PC-9 (cell line): Measurements from ENCODE around the gene FLAD1. TPM values are rescaled to one million over a fixed set of nuclear protein-coding genes. Genes with fewer than 3 reads are reported as not detected.

ENCODE experiments used
- BruUV-seq: library from RNA; stranded (reverse); fragments of 400-500 nt; replicated peaks from 2 replicates; lab custom pipeline; 2021; lab: Mats Ljungman, UMichigan
- CTCF ChIA-PET: fragments of 300-600 bp; sonication (Branson Sonifier 250); formaldehyde crosslinking; loops from one replicate; lab custom pipeline; 2022; ENCODE audit warnings: antibody characterized with exemption; lab: Charles Lee
- POLR2A ChIA-PET: fragments of 300-600 bp; sonication (Branson Sonifier 250); formaldehyde crosslinking; loops from one replicate; lab custom pipeline; 2022; ENCODE audit warnings: antibody characterized with exemption; ENCODE audit not compliant: unreplicated experiment; lab: Charles Lee
- DNase-seq, 2 experiments: peaks; one replicate each; pipeline versions ENCODE4 v3.0.0 to v3.0.0-alpha.2; 2015 to 2022; ENCODE audit warnings: mixed read lengths in 1 of 2
- H2AFZ ChIP-seq: fragments of 200-600 bp; sonication (generic); 2 replicates; pipeline ENCODE4 v1.8.1; 2017; ENCODE audit warnings: antibody characterized with exemption
- H3F3A ChIP-seq: fragments of 200-600 bp; sonication (generic); 2 replicates; pipeline ENCODE4 v1.8.1; 2017; ENCODE audit warnings: antibody characterized with exemption, mild to moderate bottlenecking, low read depth; ENCODE audit not compliant: insufficient read depth
- H3K27ac ChIP-seq: fragments of 200-600 bp; sonication (generic); 2 replicates; pipeline ENCODE4 v1.6.1; 2016; ENCODE audit warnings: mixed run types
- H3K27me3 ChIP-seq: fragments of 200-600 bp; sonication (generic); 2 replicates; pipeline ENCODE4 v1.6.1; 2016; ENCODE audit warnings: low read depth, mixed run types; ENCODE audit not compliant: insufficient read depth
- H3K36me3 ChIP-seq: fragments of 200-600 bp; sonication (generic); 2 replicates; pipeline ENCODE4 v1.6.1; 2016; ENCODE audit warnings: low read depth, mixed run types
- H3K4me1 ChIP-seq: fragments of 200-600 bp; sonication (generic); replicated peaks from 2 replicates; pipeline ENCODE4 v1.6.1; 2016; ENCODE audit warnings: mixed run types; ENCODE audit not compliant: insufficient read depth
- H3K4me2 ChIP-seq: fragments of 200-600 bp; sonication (generic); 2 replicates; pipeline ENCODE4 v1.6.1; 2017; ENCODE audit warnings: mixed run types
- H3K4me3 ChIP-seq: fragments of 200-600 bp; sonication (generic); 2 replicates; pipeline ENCODE4 v1.6.1; 2016; ENCODE audit warnings: mixed run types
- H3K79me2 ChIP-seq: fragments of 200-600 bp; sonication (generic); 2 replicates; pipeline ENCODE4 v1.6.1; 2017; ENCODE audit warnings: low read depth, mixed run types
- H3K9me2 ChIP-seq: fragments of 200-600 bp; sonication (generic); 2 replicates; pipeline ENCODE4 v1.8.1; 2017; ENCODE audit warnings: mild to moderate bottlenecking; ENCODE audit not compliant: insufficient read depth
- H3K9me3 ChIP-seq: fragments of 200-600 bp; sonication (generic); 2 replicates; pipeline ENCODE4 v1.8.1; 2016; ENCODE audit warnings: low read depth; ENCODE audit not compliant: insufficient read depth
- H4K20me1 ChIP-seq: fragments of 200-600 bp; sonication (generic); 2 replicates; pipeline ENCODE4 v1.8.1; 2017; ENCODE audit not compliant: insufficient read depth
- CTCF ChIP-seq: fragments of 200-600 bp; sonication (generic); conservative IDR thresholded peaks from 2 replicates; pipeline ENCODE4 v1.6.1; 2017; ENCODE audit warnings: mixed run types, antibody characterized with exemption, mild to moderate bottlenecking, moderate library complexity
- EZH2 ChIP-seq: fragments of 200-600 bp; sonication (generic); IDR thresholded peaks from 2 replicates; pipeline ENCODE4 v1.8.0; 2017; ENCODE audit warnings: antibody characterized with exemption, low read depth
- intact Hi-C: fragments of 100-400 bp; cut with micrococcal nuclease; formaldehyde crosslinking; loops from one replicate; pipeline ENCODE4 v1.10.0; 2022; ENCODE audit not compliant: unreplicated experiment
- total RNA-seq: library from RNA; stranded (reverse); gene quantifications from 2 replicates; pipeline ENCODE4 v1.2.3, GENCODE V29; 2021

The FLAD1 gene
- total RNA-seq, 1 experiment from 2014 or later = 54.2 TPM

- H3K9me3 ChIP-seq = no peaks in the 10 kb centered on the region
- peaks cover 7% of the 10 kb centered on the region; the same call in 1 of the 2 replicates for H3F3A ChIP-seq
- POLR2A ChIA-PET = no interaction called here
- H3K79me2 ChIP-seq = no peaks in the 10 kb centered on the region
- no peaks in the 10 kb centered on the region for H3K9me2 ChIP-seq
- no peak for DNase-seq
- H3K27me3 ChIP-seq = no peaks in the 10 kb centered on the region
- peaks cover 8% of the 10 kb centered on the region; the same call in 1 of the 2 replicates for H3K4me1 ChIP-seq
- no peaks in the 10 kb centered on the region for H3K36me3 ChIP-seq
- TF ChIP-seq CTCF (no peak), EZH2 (no peak)
- H3K27ac ChIP-seq = no peak overlapping the region
- BruUV-seq = no TSS peak
- intact Hi-C loops = no loop called here
- no peak overlapping the region for H3K4me3 ChIP-seq
- H4K20me1 ChIP-seq = no peaks in the 10 kb centered on the region
- H3K4me2 ChIP-seq = no peak overlapping the region
- H2AFZ ChIP-seq = no peak overlapping the region
- CTCF ChIA-PET = no interaction called here
Measured at GRCh38 chr1:154951901-154952657, 31.1 kb upstream of the FLAD1 start.

- no TSS peak for BruUV-seq
- H3F3A ChIP-seq = peaks cover 7% of the 10 kb centered on the region; the same call in 1 of the 2 replicates
- intact Hi-C loops = no loop called here
- H2AFZ ChIP-seq = no peak overlapping the region
- no peaks in the 10 kb centered on the region for H3K36me3 ChIP-seq
- no peak overlapping the region for H3K27ac ChIP-seq
- peaks cover 8% of the 10 kb centered on the region; the same call in 1 of the 2 replicates for H3K4me1 ChIP-seq
- H3K9me2 ChIP-seq = no peaks in the 10 kb centered on the region
- ChIA-PET POLR2A (no interaction called here), CTCF (no interaction called here)
- TF ChIP-seq EZH2 (no peak), CTCF (no peak)
- no peaks in the 10 kb centered on the region for H3K27me3 ChIP-seq
- no peaks in the 10 kb centered on the region for H4K20me1 ChIP-seq
- no peak overlapping the region for H3K4me2 ChIP-seq
- no peak overlapping the region for H3K4me3 ChIP-seq
- no peaks in the 10 kb centered on the region for H3K9me3 ChIP-seq
- H3K79me2 ChIP-seq = no peaks in the 10 kb centered on the region
- DNase-seq = no peak
Measured at GRCh38 chr1:154952664-154953063, 30.5 kb upstream of the FLAD1 start.

GRCh38 chr1:154953611-154954038 lies 29.5 kb upstream of the FLAD1 start:
- DNase-seq = no peak
- Histone ChIP-seq H3K9me3 (no peaks in the 10 kb centered on the region), H3K9me2 (no peaks in the 10 kb centered on the region), H3K36me3 (no peaks in the 10 kb centered on the region), H2AFZ (no peak overlapping the region), H3K27me3 (no peaks in the 10 kb centered on the region), H3K79me2 (no peaks in the 10 kb centered on the region), H3K4me3 (no peak overlapping the region), H3K4me1 (peaks cover 8% of the 10 kb centered on the region; the same call in 1 of the 2 replicates), H4K20me1 (no peaks in the 10 kb centered on the region), H3K27ac (no peak overlapping the region), H3F3A (peaks cover 16% of the 10 kb centered on the region), H3K4me2 (no peak overlapping the region)
- TF ChIP-seq EZH2 (no peak), CTCF (no peak)
- POLR2A ChIA-PET = no interaction called here
- BruUV-seq = no TSS peak
- intact Hi-C loops = no loop called here
- CTCF ChIA-PET = interaction anchor here (0.6 kb wide), 1 partner anchor 266 kb away, joined by 3 read pairs; no protein-coding TSS in a partner anchor
